Astrocyte (in vitro differentiated cells and primary cell): ENCODE measurements around the gene ANKH.

ENCODE experiments used
- CTCF ChIP-seq: IDR thresholded peaks from 2 replicates; pipeline ENCODE4 v1.5.1; 2011; ENCODE audit warnings: low read depth, mild to moderate bottlenecking, inconsistent platforms, low read length, moderate library complexity; ENCODE audit not compliant: insufficient read depth
- EZH2 ChIP-seq: IDR thresholded peaks from 2 replicates; pipeline ENCODE4 v1.6.1; 2012; ENCODE audit warnings: mild to moderate bottlenecking, low read length, inconsistent platforms; ENCODE audit not compliant: insufficient read depth

- TF ChIP-seq CTCF, result no peak
- TF ChIP-seq EZH2, result no peak
Measured at GRCh38 chr5:14739981-14740380, 131.6 kb downstream of the ANKH start.
